Effector CD8-positive, alpha-beta T cell (primary cell): ENCODE measurements around the gene PARD6A.

Experiments used
- DNase-seq: peaks from one replicate; lab custom pipeline; 2025; lab: John Stamatoyannopoulos, UW
- total RNA-seq, 4 experiments: gene quantifications; one replicate each; lab custom pipeline; 2026; lab: John Stamatoyannopoulos, UW

PARD6A gene
- 9.9 to 13.2 (median 10.3) reads per million in 4 experiments for total RNA-seq

- peak; percentile 92 for DNase-seq
Measured at GRCh38 chr16:67660564-67661028, at the start of gene PARD6A. Gene PARD6A, plus strand, starts transcription at chr16:67660960. Its CDS starts 79 bp downstream, at chr16:67661039.

- DNase-seq = no peak
Measured at GRCh38 chr16:67613808-67614207, 47.0 kb upstream of the PARD6A start.

- DNase-seq = no peak
Measured at GRCh38 chr16:67628216-67628615, 32.5 kb upstream of the PARD6A start.

- DNase-seq = no peak
Measured at GRCh38 chr16:67632415-67633172, 28.2 kb upstream of the PARD6A start.

GRCh38 chr16:67636713-67637112 is 24.0 kb upstream of the PARD6A start:
- DNase-seq = no peak

- DNase-seq = no peak
Measured at GRCh38 chr16:67637625-67638024, 23.1 kb upstream of the PARD6A start.

- no peak for DNase-seq
Measured at GRCh38 chr16:67641779-67642708, 18.7 kb upstream of the PARD6A start.

- DNase-seq = no peak
Measured at GRCh38 chr16:67644038-67644437, 16.7 kb upstream of the PARD6A start.

GRCh38 chr16:67645397-67646121 is 15.2 kb upstream of the PARD6A start:
- DNase-seq = no peak

GRCh38 chr16:67647111-67647651 is 13.6 kb upstream of the PARD6A start:
- DNase-seq = no peak

- no peak for DNase-seq
Measured at GRCh38 chr16:67647681-67648080, 13.1 kb upstream of the PARD6A start.

- DNase-seq = no peak
Measured at GRCh38 chr16:67648088-67648763, 12.5 kb upstream of the PARD6A start.

GRCh38 chr16:67648764-67649407 is 11.9 kb upstream of the PARD6A start:
- no peak for DNase-seq

GRCh38 chr16:67649494-67649931 is 11.2 kb upstream of the PARD6A start:
- no peak for DNase-seq

GRCh38 chr16:67650023-67650422 is 10.7 kb upstream of the PARD6A start:
- DNase-seq = no peak

GRCh38 chr16:67651039-67651438 is 9.7 kb upstream of the PARD6A start:
- DNase-seq = no peak

- DNase-seq = no peak
Measured at GRCh38 chr16:67651847-67652246, 8.9 kb upstream of the PARD6A start.

- DNase-seq = no peak
Measured at GRCh38 chr16:67652578-67653127, 8.1 kb upstream of the PARD6A start.

- no peak for DNase-seq
Measured at GRCh38 chr16:67653128-67653788, 7.5 kb upstream of the PARD6A start.
